Muscle of leg (tissue), 11 donors: ENCODE measurements around the gene COL4A1. TPM values are rescaled to one million over a fixed set of nuclear protein-coding genes. Genes with fewer than 3 reads are reported as not detected.

ENCODE experiments used
- DNase-seq: peaks from one replicate; pipeline ENCODE4 v3.0.0; 2013
- H3K27ac ChIP-seq: one replicate; pipeline ENCODE4 v1.5.1; 2013; ENCODE audit warnings: mild to moderate bottlenecking, low read length, control low read depth
- H3K27me3 ChIP-seq: one replicate; pipeline ENCODE4 v1.6.1; 2013; ENCODE audit warnings: low read length; ENCODE audit not compliant: control insufficient read depth, insufficient read depth
- H3K36me3 ChIP-seq: one replicate; pipeline ENCODE4 v1.6.1; 2013; ENCODE audit warnings: low read length; ENCODE audit not compliant: control insufficient read depth, insufficient read depth
- H3K4me1 ChIP-seq: one replicate; pipeline ENCODE4 v1.6.1; 2013; ENCODE audit warnings: low read length; ENCODE audit not compliant: control insufficient read depth, insufficient read depth
- H3K4me3 ChIP-seq: one replicate; pipeline ENCODE4 v1.5.1; 2013; ENCODE audit warnings: low read length, control low read depth
- H3K9me3 ChIP-seq: replicated peaks from 2 replicates; pipeline ENCODE4 v1.6.1; 2013; ENCODE audit warnings: low read depth, low read length; ENCODE audit not compliant: control insufficient read depth
- WGBS: methylation state at CpG from one replicate; pipeline ENCODE4 v1.1.5; 2013; ENCODE audit warnings: missing lambda C conversion rate; ENCODE audit not compliant: insufficient coverage; 5-methylcytosine and 5-hydroxymethylcytosine counted together
- polyA plus RNA-seq, 8 donors: library from polyadenylated mRNA; unstranded; fragments of 120-200 nt; gene quantifications; one replicate each; pipeline versions ENCODE4 v1.2.1 to v1.2.3, GENCODE V29; 2013; ENCODE audit warnings: inconsistent platforms in 1 of 8, low replicate concordance in 1 of 8; ENCODE audit not compliant: insufficient read length in 8 of 8, insufficient read depth in 1 of 8
- total RNA-seq: library from RNA; stranded (reverse); fragments of 120-200 nt; gene quantifications from one replicate; pipeline ENCODE4 v1.2.4, GENCODE V29; 2013

Gene COL4A1
- total and polyA plus RNA-seq, 9 donors: 583 to 861 (median 730) TPM

- no peaks in the 10 kb centered on the region for H3K9me3 ChIP-seq
- no peak overlapping the region for H3K4me3 ChIP-seq
- no peaks in the 10 kb centered on the region for H3K27me3 ChIP-seq
- 59% methylated on average over 4 of the region's 4 CpGs for WGBS
- DNase-seq: no peak
- no peak overlapping the region for H3K27ac ChIP-seq
- H3K36me3 ChIP-seq: peaks cover 4% of the 10 kb centered on the region
- peaks cover 34% of the 10 kb centered on the region for H3K4me1 ChIP-seq
These were observed 27.3 kb downstream of the COL4A1 start for GRCh38 chr13:110279684-110280083.

- H3K36me3 ChIP-seq: peaks cover 4% of the 10 kb centered on the region
- peaks cover 36% of the 10 kb centered on the region for H3K4me1 ChIP-seq
- H3K27ac ChIP-seq: no peak overlapping the region
- H3K9me3 ChIP-seq: no peaks in the 10 kb centered on the region
- WGBS: 94% methylated on average over 7 of the region's 7 CpGs
- DNase-seq: no peak
- no peaks in the 10 kb centered on the region for H3K27me3 ChIP-seq
- H3K4me3 ChIP-seq: no peak overlapping the region
These were observed 28.1 kb downstream of the COL4A1 start for GRCh38 chr13:110278859-110279258.

- Histone ChIP-seq H3K36me3 (peaks cover 5% of the 10 kb centered on the region), H3K4me3 (no peak overlapping the region), H3K27ac (no peak overlapping the region), H3K4me1 (peaks cover 30% of the 10 kb centered on the region), H3K27me3 (no peaks in the 10 kb centered on the region), H3K9me3 (no peaks in the 10 kb centered on the region)
- no peak for DNase-seq
- 33% methylated on average over 2 of the region's 5 CpGs for WGBS
These were observed 29.5 kb downstream of the COL4A1 start for GRCh38 chr13:110277357-110277975.

GRCh38 chr13:110276553-110276950, 30.4 kb downstream of the COL4A1 start:
- no peaks in the 10 kb centered on the region for H3K9me3 ChIP-seq
- no peaks in the 10 kb centered on the region for H3K27me3 ChIP-seq
- peaks cover 22% of the 10 kb centered on the region for H3K4me1 ChIP-seq
- no peak overlapping the region for H3K4me3 ChIP-seq
- peaks cover 6% of the 10 kb centered on the region for H3K36me3 ChIP-seq
- 56% methylated on average over 2 of the region's 5 CpGs for WGBS
- H3K27ac ChIP-seq: peak overlapping the region; percentile 49
- peak; percentile 70 for DNase-seq

GRCh38 chr13:110275931-110276552, 30.9 kb downstream of the COL4A1 start:
- H3K27ac ChIP-seq: no peak overlapping the region
- peaks cover 27% of the 10 kb centered on the region for H3K4me1 ChIP-seq
- WGBS: 34% methylated on average over 7 of the region's 16 CpGs
- no peaks in the 10 kb centered on the region for H3K27me3 ChIP-seq
- peaks cover 6% of the 10 kb centered on the region for H3K36me3 ChIP-seq
- peak; percentile 94 for DNase-seq
- H3K9me3 ChIP-seq: no peaks in the 10 kb centered on the region
- no peak overlapping the region for H3K4me3 ChIP-seq

- Histone ChIP-seq H3K27ac (no peak overlapping the region), H3K4me1 (peaks cover 37% of the 10 kb centered on the region)
These were observed 32.3 kb downstream of the COL4A1 start for GRCh38 chr13:110274687-110275086.

DNA sequence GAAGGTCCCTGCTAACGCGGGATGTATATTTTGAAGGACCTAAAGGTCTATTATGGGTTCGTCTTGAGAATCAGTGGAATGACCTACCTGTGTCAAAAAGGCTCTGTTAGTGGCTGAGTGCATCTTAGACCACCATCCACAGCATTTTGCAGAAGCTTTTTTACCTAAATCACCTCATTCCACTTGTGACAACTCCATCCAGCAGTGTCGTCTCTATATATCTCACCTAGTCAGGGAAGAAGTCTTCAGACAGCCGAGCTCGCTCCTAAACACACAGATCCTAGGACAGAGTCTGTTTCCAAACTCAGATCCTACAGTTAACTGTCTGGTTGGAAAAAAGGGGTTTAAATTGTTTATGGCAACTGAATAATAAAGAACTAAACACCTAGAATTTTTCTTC, 33.7 kb downstream of the COL4A1 start:
- no peaks in the 10 kb centered on the region for H3K27me3 ChIP-seq
- peaks cover 17% of the 10 kb centered on the region for H3K36me3 ChIP-seq
- H3K4me1 ChIP-seq: peaks cover 45% of the 10 kb centered on the region
- 88% methylated on average over 3 of the region's 6 CpGs for WGBS
- H3K9me3 ChIP-seq: no peaks in the 10 kb centered on the region
- H3K27ac ChIP-seq: no peak overlapping the region
- H3K4me3 ChIP-seq: no peak overlapping the region
- no peak for DNase-seq

More at GRCh38 chr13:110274687-110275086, 32.3 kb downstream of the COL4A1 start:
- DNase-seq: no peak
- Histone ChIP-seq H3K27me3 (no peaks in the 10 kb centered on the region), H3K4me3 (no peak overlapping the region), H3K36me3 (peaks cover 8% of the 10 kb centered on the region), H3K9me3 (no peaks in the 10 kb centered on the region)
- 59% methylated on average over 2 of the region's 5 CpGs for WGBS

DNA sequence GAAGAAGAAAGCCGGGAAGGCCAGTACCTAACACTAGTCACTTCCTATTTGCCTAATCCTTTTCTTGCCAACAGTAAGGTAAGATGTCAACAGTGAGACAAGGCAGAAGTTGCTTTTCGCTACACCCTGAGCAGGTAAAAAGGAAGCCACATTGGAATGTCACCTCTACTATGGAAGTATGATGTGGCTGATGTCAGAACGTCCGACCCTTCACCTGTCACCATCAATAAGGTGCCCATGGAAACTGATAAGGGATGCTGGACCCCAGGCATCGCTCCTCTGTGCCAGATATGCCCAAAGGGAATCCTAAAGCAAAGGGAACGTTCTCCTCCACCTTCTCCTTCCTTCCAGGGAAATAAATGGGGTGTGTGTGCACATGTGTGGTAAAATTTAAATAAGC, 34.3 kb downstream of the COL4A1 start:
- DNase-seq: no peak
- H3K4me1 ChIP-seq: peaks cover 50% of the 10 kb centered on the region
- no peak overlapping the region for H3K27ac ChIP-seq
- WGBS: no CpG with 5 or more reads among the region's 6 CpGs
- H3K36me3 ChIP-seq: peaks cover 17% of the 10 kb centered on the region
- no peaks in the 10 kb centered on the region for H3K9me3 ChIP-seq
- H3K27me3 ChIP-seq: no peaks in the 10 kb centered on the region
- no peak overlapping the region for H3K4me3 ChIP-seq

- H3K27ac ChIP-seq: no peak overlapping the region
- WGBS: 100% methylated on average over 2 of the region's 5 CpGs
- H3K4me3 ChIP-seq: no peak overlapping the region
- peaks cover 49% of the 10 kb centered on the region for H3K4me1 ChIP-seq
- no peaks in the 10 kb centered on the region for H3K9me3 ChIP-seq
- DNase-seq: no peak
- H3K36me3 ChIP-seq: peaks cover 17% of the 10 kb centered on the region
- no peaks in the 10 kb centered on the region for H3K27me3 ChIP-seq
These were observed 34.7 kb downstream of the COL4A1 start for GRCh38 chr13:110272227-110272626.

- 100% methylated on average over 1 of the region's 5 CpGs for WGBS
- Histone ChIP-seq H3K4me1 (peaks cover 50% of the 10 kb centered on the region), H3K27ac (no peak overlapping the region), H3K9me3 (no peaks in the 10 kb centered on the region), H3K36me3 (peaks cover 18% of the 10 kb centered on the region), H3K27me3 (no peaks in the 10 kb centered on the region), H3K4me3 (no peak overlapping the region)
- no peak for DNase-seq
These were observed 35.6 kb downstream of the COL4A1 start for GRCh38 chr13:110271313-110271712.
